ENCODE measurements around the gene IL1A. TPM values are rescaled to one million over a fixed set of nuclear protein-coding genes. Genes with fewer than 3 reads are reported as not detected.

The IL1A gene
- total RNA-seq, 2 donors from 2014 or later = 0.35 to 0.44 TPM

DNA sequence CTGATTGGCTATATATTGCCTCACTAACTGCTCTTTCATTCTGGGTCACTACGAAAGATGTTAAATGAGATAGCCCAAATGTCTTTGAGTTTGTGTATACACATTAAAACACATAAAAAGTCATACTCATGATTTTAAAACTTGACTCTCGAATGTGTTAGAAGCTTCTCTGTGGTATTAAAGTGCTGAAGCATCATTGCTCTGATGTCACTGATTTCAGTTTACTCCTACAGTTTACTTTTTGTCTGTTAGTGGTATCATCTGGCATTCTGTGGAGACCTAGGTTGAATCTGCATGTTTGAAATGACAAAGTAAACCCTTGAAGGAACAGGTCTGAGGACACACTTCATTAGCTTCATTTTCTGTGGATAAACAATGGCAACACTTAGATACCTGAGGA lies 52.8 kb downstream of the IL1A start:
- H3K27me3 Mint-ChIP-seq = peaks cover 11% of the 10 kb centered on the region
- no peak overlapping the region for H3K27ac Mint-ChIP-seq
- DNase-seq = no peak
- no peak overlapping the region for H3K4me3 Mint-ChIP-seq
- H3K4me1 Mint-ChIP-seq = no peaks in the 10 kb centered on the region
- no peaks in the 10 kb centered on the region for H3K9me3 ChIP-seq (ENCODE audit: control insufficient read depth, low read length, poor library complexity, severe bottlenecking)
- no peak for ATAC-seq
- H3K36me3 Mint-ChIP-seq (ENCODE audit: low read depth) = peaks cover 3% of the 10 kb centered on the region

GRCh38 chr2:112730791-112731190 lies 53.5 kb downstream of the IL1A start:
- no peak overlapping the region for H3K4me3 Mint-ChIP-seq
- H3K27me3 Mint-ChIP-seq = peaks cover 11% of the 10 kb centered on the region
- DNase-seq (no peak), ATAC-seq (no peak)
- no peaks in the 10 kb centered on the region for H3K9me3 ChIP-seq (ENCODE audit: control insufficient read depth, low read length, poor library complexity, severe bottlenecking)
- H3K36me3 Mint-ChIP-seq (ENCODE audit: low read depth) = peaks cover 3% of the 10 kb centered on the region
- H3K27ac Mint-ChIP-seq = no peak overlapping the region
- H3K4me1 Mint-ChIP-seq = no peaks in the 10 kb centered on the region

GRCh38 chr2:112730216-112730615 lies 54.1 kb downstream of the IL1A start:
- Mint-ChIP-seq H3K27me3 (peaks cover 11% of the 10 kb centered on the region), H3K36me3 (ENCODE audit: low read depth) (no peaks in the 10 kb centered on the region), H3K4me3 (no peak overlapping the region), H3K27ac (no peak overlapping the region), H3K4me1 (no peaks in the 10 kb centered on the region)
- H3K9me3 ChIP-seq (ENCODE audit: control insufficient read depth, low read length, poor library complexity, severe bottlenecking) = no peaks in the 10 kb centered on the region
- ATAC-seq = no peak
- no peak for DNase-seq

DNA sequence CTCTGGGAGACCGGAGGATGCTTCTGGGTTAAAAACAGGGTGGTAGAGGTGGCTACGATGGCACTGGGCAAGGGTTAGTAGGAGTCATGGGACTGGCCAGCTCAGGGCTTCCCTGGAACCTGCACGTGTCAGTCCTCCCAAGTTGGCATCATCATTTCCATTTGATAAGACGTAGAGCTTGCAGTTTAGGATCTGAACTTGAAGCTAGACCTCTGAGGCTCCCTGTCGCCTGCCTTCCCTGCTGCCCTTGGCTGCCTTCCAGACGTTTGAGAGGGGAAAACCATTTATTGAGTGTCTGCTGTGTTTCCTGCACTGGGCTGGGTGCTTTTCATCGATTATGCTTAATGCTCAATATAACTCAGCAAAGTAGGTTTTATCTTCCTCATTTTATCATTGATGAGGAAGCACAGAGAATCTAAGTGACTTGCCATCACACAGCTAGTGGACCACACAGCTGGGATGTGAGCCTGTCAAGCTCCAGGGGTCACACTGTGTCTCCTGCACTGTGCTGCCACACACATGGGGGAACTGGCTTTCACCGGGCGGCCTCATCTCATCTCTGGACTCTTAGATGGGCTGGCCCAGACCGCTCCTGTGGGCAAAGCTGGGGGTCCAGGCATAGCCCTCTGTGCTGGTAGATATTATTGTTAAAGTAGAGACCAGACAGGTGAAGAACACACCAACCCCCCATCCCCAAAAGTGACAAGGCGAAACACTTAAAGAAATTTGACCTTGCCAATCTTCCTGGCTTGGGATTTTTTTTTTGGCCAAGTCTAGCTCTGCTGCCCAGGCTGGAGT lies 55.7 kb downstream of the IL1A start:
- no peaks in the 10 kb centered on the region for H3K4me1 Mint-ChIP-seq
- ATAC-seq (no peak), DNase-seq (no peak)
- no peaks in the 10 kb centered on the region for H3K9me3 ChIP-seq (ENCODE audit: control insufficient read depth, low read length, poor library complexity, severe bottlenecking)
- no peak overlapping the region for H3K27ac Mint-ChIP-seq
- no peaks in the 10 kb centered on the region for H3K36me3 Mint-ChIP-seq (ENCODE audit: low read depth)
- H3K4me3 Mint-ChIP-seq = no peak overlapping the region
- peaks cover 11% of the 10 kb centered on the region for H3K27me3 Mint-ChIP-seq

DNA sequence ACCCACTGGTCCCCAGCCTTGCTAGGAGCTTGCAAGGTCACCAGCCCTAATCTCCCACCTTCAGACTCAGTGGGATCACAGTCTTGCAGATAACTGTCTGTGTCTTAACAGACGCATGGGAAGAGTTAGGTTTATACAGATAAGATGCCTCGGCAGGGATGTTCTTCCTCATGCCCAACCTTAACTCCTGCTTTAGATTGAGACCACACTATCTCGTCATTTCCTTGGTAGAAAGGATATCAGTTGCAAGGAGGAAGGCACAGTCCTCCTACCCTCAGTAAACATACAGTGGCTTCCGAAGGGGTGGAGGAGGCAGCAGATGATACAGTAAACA lies 56.3 kb downstream of the IL1A start:
- peak overlapping the region; percentile 34 for H3K27ac Mint-ChIP-seq
- H3K27me3 Mint-ChIP-seq = peaks cover 11% of the 10 kb centered on the region

DNA sequence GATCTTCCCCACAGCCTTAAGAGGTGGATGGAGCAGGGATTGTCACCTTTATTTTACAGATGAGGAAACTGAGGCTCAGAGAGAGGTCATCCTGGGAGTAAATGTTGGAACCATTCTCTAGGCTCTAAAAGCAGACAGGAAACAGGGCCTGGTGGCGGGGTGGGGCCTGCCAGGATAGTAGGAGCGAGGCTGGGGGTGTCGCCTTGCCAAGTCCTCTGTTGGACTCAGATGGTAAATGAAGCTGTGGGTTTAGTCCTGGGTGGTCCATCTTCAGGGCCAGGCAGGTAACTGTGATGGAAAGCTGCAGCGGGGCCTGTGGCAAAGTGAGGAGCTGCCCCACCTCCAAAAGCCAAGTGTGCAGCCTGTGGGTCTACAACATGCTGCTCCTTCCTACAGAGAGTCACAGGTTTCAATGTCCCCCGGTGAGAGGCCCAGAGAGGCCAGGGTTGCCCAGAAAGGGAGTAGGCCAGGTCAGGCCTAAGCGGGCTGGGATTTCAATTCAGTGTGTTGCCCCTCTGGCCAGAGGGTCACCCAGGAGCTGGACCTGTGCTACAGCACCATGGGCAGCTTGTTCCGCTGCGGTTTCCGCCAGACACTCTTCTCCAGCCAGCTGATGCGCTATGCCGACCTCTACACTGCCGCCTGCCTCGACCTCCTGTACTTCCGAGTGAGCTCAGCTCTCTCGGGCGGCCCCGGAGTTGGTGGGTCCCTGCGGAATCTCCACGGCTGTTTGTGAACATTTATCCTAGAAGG lies 56.8 kb downstream of the IL1A start:
- DNase-seq (no peak), ATAC-seq (no peak)
- H3K27me3 Mint-ChIP-seq = peaks cover 11% of the 10 kb centered on the region

More for the DNA sequence above, 56.3 kb downstream of the IL1A start:
- H3K9me3 ChIP-seq (ENCODE audit: control insufficient read depth, low read length, poor library complexity, severe bottlenecking) = no peaks in the 10 kb centered on the region
- ATAC-seq (no peak), DNase-seq (no peak)
- Mint-ChIP-seq H3K4me3 (no peak overlapping the region), H3K36me3 (ENCODE audit: low read depth) (no peaks in the 10 kb centered on the region), H3K4me1 (peaks cover 1% of the 10 kb centered on the region)

GRCh38 chr2:112726487-112727190 lies 57.7 kb downstream of the IL1A start:
- Mint-ChIP-seq H3K4me3 (no peak overlapping the region), H3K27me3 (peaks cover 11% of the 10 kb centered on the region), H3K36me3 (ENCODE audit: low read depth) (no peaks in the 10 kb centered on the region), H3K4me1 (peaks cover 2% of the 10 kb centered on the region), H3K27ac (no peak overlapping the region)
- H3K9me3 ChIP-seq (ENCODE audit: control insufficient read depth, low read length, poor library complexity, severe bottlenecking) = no peaks in the 10 kb centered on the region
- DNase-seq = peak; percentile 72 to 87 (median 74)
- peak; percentile 98 for ATAC-seq

More for the DNA sequence above, 56.8 kb downstream of the IL1A start:
- no peaks in the 10 kb centered on the region for H3K9me3 ChIP-seq (ENCODE audit: control insufficient read depth, low read length, poor library complexity, severe bottlenecking)
- H3K27ac Mint-ChIP-seq = peak overlapping the region; percentile 34
- H3K36me3 Mint-ChIP-seq (ENCODE audit: low read depth) = no peaks in the 10 kb centered on the region
- H3K4me3 Mint-ChIP-seq = no peak overlapping the region
- peaks cover 2% of the 10 kb centered on the region for H3K4me1 Mint-ChIP-seq

DNA sequence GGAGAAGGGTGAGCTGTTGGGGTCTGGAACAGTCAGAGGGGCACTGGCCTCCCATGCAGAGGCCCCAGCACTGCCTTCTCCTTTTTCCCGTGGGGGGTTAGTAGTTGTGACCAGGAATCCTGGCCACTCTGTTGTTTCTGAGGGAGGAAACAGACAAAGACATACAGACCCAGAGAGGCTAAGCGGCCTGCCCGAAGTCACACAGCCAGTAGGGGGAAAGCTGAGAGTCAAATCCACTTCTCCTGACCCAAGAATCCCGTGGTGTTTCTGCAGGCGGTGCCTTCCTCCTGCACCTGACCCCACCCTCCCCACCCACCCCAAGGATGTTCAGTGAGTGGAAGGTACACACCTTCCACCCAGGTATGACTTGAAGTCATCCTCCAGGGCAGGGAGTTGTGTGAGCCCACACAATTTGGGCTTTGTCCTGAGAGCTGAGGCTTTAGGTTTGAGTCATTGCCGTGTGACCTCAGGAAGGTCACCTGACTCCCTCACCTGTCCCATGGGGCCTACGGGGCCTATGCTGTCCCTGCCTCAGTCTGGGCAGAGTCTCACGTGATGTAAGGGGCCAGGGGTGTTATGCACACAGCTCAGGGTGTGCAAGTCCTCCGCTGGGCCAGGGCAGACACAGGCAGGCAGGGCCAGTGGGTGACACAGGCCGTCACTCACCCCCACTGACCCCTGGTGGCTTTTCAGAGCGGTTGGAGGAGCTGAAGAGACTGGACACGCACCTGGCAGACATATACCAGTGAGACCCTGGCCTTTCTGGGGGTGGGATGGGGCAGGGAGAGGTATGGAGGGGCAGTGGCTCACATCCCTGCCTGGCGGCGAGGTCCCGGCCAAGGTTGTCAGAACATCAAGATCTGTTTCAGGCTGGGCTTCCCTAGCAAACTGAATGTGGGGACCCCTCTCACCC lies 58.5 kb downstream of the IL1A start:
- H3K36me3 Mint-ChIP-seq (ENCODE audit: low read depth) = no peaks in the 10 kb centered on the region
- H3K4me3 Mint-ChIP-seq = no peak overlapping the region
- H3K27me3 Mint-ChIP-seq = peaks cover 11% of the 10 kb centered on the region
- peaks cover 2% of the 10 kb centered on the region for H3K4me1 Mint-ChIP-seq
- no peaks in the 10 kb centered on the region for H3K9me3 ChIP-seq (ENCODE audit: control insufficient read depth, low read length, poor library complexity, severe bottlenecking)
- no peak for DNase-seq
- no peak for ATAC-seq
- H3K27ac Mint-ChIP-seq = no peak overlapping the region

GRCh38 chr2:112724591-112725525 lies 59.4 kb downstream of the IL1A start:
- no peak overlapping the region for H3K4me3 Mint-ChIP-seq
- no peaks in the 10 kb centered on the region for H3K9me3 ChIP-seq (ENCODE audit: control insufficient read depth, low read length, poor library complexity, severe bottlenecking)
- no peaks in the 10 kb centered on the region for H3K36me3 Mint-ChIP-seq (ENCODE audit: low read depth)
- H3K27me3 Mint-ChIP-seq = peaks cover 11% of the 10 kb centered on the region
- DNase-seq (no peak), ATAC-seq (no peak)
- H3K4me1 Mint-ChIP-seq = peaks cover 4% of the 10 kb centered on the region
- H3K27ac Mint-ChIP-seq = no peak overlapping the region

DNA sequence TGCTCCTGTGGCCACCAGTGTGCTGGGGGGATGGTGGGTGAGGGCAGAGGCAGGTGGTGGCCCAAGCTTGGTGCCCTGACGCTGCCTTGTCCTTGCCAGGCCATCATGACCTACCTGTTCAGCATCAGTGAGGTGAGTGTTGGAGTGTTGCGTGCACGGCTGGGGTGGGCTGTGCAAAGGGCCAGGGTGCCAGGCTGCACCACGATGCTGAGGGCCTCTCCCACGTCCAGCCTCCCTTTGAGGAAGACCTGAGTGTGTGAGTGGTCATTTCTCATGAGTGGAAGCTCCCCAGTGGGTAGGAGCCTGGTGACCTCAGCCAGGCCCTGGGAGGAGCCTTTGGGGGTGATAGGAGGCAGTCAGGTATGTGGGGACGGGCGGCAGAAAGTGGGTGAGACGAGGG lies 60.3 kb downstream of the IL1A start:
- H3K9me3 ChIP-seq (ENCODE audit: control insufficient read depth, low read length, poor library complexity, severe bottlenecking) = no peaks in the 10 kb centered on the region
- DNase-seq = no peak
- no peak for ATAC-seq
- no peaks in the 10 kb centered on the region for H3K36me3 Mint-ChIP-seq (ENCODE audit: low read depth)
- H3K4me1 Mint-ChIP-seq = peaks cover 4% of the 10 kb centered on the region
- no peak overlapping the region for H3K27ac Mint-ChIP-seq
- peaks cover 11% of the 10 kb centered on the region for H3K27me3 Mint-ChIP-seq
- H3K4me3 Mint-ChIP-seq = no peak overlapping the region
